PC-3 (cell line): ENCODE measurements around the gene TEKT5. TPM values are rescaled to one million over a fixed set of nuclear protein-coding genes. Genes with fewer than 3 reads are reported as not detected.

ENCODE experiments used
- ATAC-seq: fragments of 200-7000 bp; cut with Tn5 transposase; 2 replicates; pipeline ENCODE4 v1.9.1; 2020; ENCODE audit warnings: mild to moderate bottlenecking, moderate library complexity
- BruUV-seq: library from RNA; stranded (reverse); fragments of 400-500 nt; replicated peaks from 2 replicates; lab custom pipeline; 2021; lab: Mats Ljungman, UMichigan
- CTCF ChIA-PET: fragments of 300-600 bp; sonication (Branson Sonifier 250); formaldehyde crosslinking; loops from one replicate; lab custom pipeline; 2022; ENCODE audit warnings: antibody characterized with exemption; lab: Charles Lee
- POLR2A ChIA-PET: fragments of 300-600 bp; sonication (Branson Sonifier 250); formaldehyde crosslinking; loops from one replicate; lab custom pipeline; 2022; ENCODE audit warnings: antibody characterized with exemption; ENCODE audit not compliant: unreplicated experiment; lab: Charles Lee
- DNase-seq: peaks from one replicate; pipeline ENCODE4 v3.0.0-alpha.2; 2015
- H2AFZ ChIP-seq: fragments of 300-600 bp; sonication (generic); 2 replicates; pipeline ENCODE4 v1.6.0; 2016; ENCODE audit warnings: antibody characterized with exemption, low read length
- H3F3A ChIP-seq: fragments of 300-600 bp; sonication (generic); one replicate; pipeline ENCODE4 v1.6.0; 2017; ENCODE audit warnings: antibody characterized with exemption, low read length, control low read depth, mild to moderate bottlenecking; ENCODE audit not compliant: unreplicated experiment
- H3K27ac ChIP-seq: fragments of 300-600 bp; sonication (generic); 2 replicates; pipeline ENCODE4 v1.5.1; 2016; ENCODE audit warnings: mild to moderate bottlenecking, low read length
- H3K27me3 ChIP-seq: fragments of 300-600 bp; sonication (generic); 2 replicates; pipeline ENCODE4 v1.6.1; 2016; ENCODE audit warnings: low read length, mixed read lengths
- H3K36me3 ChIP-seq: fragments of 300-600 bp; sonication (generic); 2 replicates; pipeline ENCODE4 v1.6.1; 2016; ENCODE audit warnings: low read depth, mixed run types, low read length, mixed read lengths
- H3K4me1 ChIP-seq: fragments of 300-600 bp; sonication (generic); 2 replicates; pipeline ENCODE4 v1.5.1; 2016; ENCODE audit warnings: low read length; ENCODE audit not compliant: insufficient read depth
- H3K4me2 ChIP-seq: fragments of 300-600 bp; sonication (generic); 2 replicates; pipeline ENCODE4 v1.6.0; 2016; ENCODE audit warnings: low read length
- H3K4me3 ChIP-seq: fragments of 300-600 bp; sonication (generic); 2 replicates; pipeline ENCODE4 v1.5.1; 2016; ENCODE audit warnings: mild to moderate bottlenecking, low read length, mixed read lengths
- H3K79me2 ChIP-seq: fragments of 300-600 bp; sonication (generic); 2 replicates; pipeline ENCODE4 v1.6.1; 2017; ENCODE audit warnings: low read length, mixed read lengths
- H3K9ac ChIP-seq: fragments of 300-600 bp; sonication (generic); 2 replicates; pipeline ENCODE4 v1.6.0; 2016; ENCODE audit warnings: mild to moderate bottlenecking, low read length
- H3K9me2 ChIP-seq: fragments of 300-600 bp; sonication (generic); replicated peaks from 2 replicates; pipeline ENCODE4 v1.6.1; 2016; ENCODE audit warnings: mixed run types, low read length, mixed read lengths
- H3K9me3 ChIP-seq: fragments of 300-600 bp; sonication (generic); 2 replicates; pipeline ENCODE4 v1.6.1; 2016; ENCODE audit warnings: low read length, mixed read lengths
- H4K20me1 ChIP-seq: fragments of 300-600 bp; sonication (generic); 2 replicates; pipeline ENCODE4 v1.6.1; 2016; ENCODE audit warnings: low read length, mixed read lengths
- CTCF ChIP-seq: fragments of 300-600 bp; sonication (generic); conservative IDR thresholded peaks from 2 replicates; pipeline ENCODE4 v1.5.1; 2017; ENCODE audit warnings: antibody characterized with exemption, low read depth, mild to moderate bottlenecking, low read length
- EZH2 ChIP-seq: fragments of 300-600 bp; sonication (generic); IDR thresholded peaks from one replicate; pipeline ENCODE4 v1.6.1; 2017; ENCODE audit warnings: antibody characterized with exemption, mild to moderate bottlenecking, low read length; ENCODE audit not compliant: unreplicated experiment
- EZH2phosphoT487 ChIP-seq: fragments of 300-600 bp; sonication (generic); IDR thresholded peaks from 2 replicates; pipeline ENCODE4 v1.6.1; 2018; ENCODE audit warnings: mild to moderate bottlenecking, antibody characterized with exemption, low read length, borderline replicate concordance
- intact Hi-C: fragments of 100-400 bp; cut with micrococcal nuclease; formaldehyde crosslinking; loops from 2 replicates; pipeline ENCODE4 v1.9.0; 2023
- total RNA-seq: library from RNA; depleted of rRNA; stranded (reverse); fragments of >200 nt; gene quantifications from 2 replicates; pipeline ENCODE4 v1.2.3, GENCODE V29; 2014

Gene TEKT5
- total RNA-seq, 1 experiment from 2014 or later, result not detected

GRCh38 chr16:10656618-10657017, 38.1 kb downstream of the TEKT5 start:
- DNase-seq, result no peak
- Histone ChIP-seq H4K20me1 (no peaks in the 10 kb centered on the region), H3K79me2 (no peaks in the 10 kb centered on the region), H3K4me2 (no peak overlapping the region), H3F3A (no peaks in the 10 kb centered on the region), H3K9me3 (no peaks in the 10 kb centered on the region), H3K4me1 (peaks cover 9% of the 10 kb centered on the region; the same call in 1 of the 2 replicates), H3K36me3 (no peaks in the 10 kb centered on the region), H2AFZ (no peak overlapping the region), H3K4me3 (no peak overlapping the region), H3K9me2 (no peaks in the 10 kb centered on the region), H3K9ac (no peak overlapping the region), H3K27me3 (no peaks in the 10 kb centered on the region), H3K27ac (no peak overlapping the region)
- ATAC-seq, result no peak
- ChIA-PET POLR2A (no interaction called here), CTCF (no interaction called here)
- no TSS peak for BruUV-seq
- intact Hi-C loops, result no loop called here
- TF ChIP-seq EZH2phosphoT487 (no peak), CTCF (no peak), EZH2 (no peak)

GRCh38 chr16:10655415-10655977, 39.2 kb downstream of the TEKT5 start:
- POLR2A ChIA-PET, result interaction anchor here (0.7 kb wide), 1 partner anchor 886 kb away, joined by 4 read pairs; no protein-coding TSS in a partner anchor
- intact Hi-C loops, result no loop called here
- no peak for TF ChIP-seq EZH2
- TF ChIP-seq EZH2phosphoT487, result no peak
- no peak for TF ChIP-seq CTCF
- no peaks in the 10 kb centered on the region for H3K9me3 ChIP-seq
- DNase-seq (peak; percentile 16), ATAC-seq (no peak)
- H3K4me2 ChIP-seq, result no peak overlapping the region
- no peaks in the 10 kb centered on the region for H3K79me2 ChIP-seq
- H3K9ac ChIP-seq, result no peak overlapping the region
- peaks cover 9% of the 10 kb centered on the region; the same call in 1 of the 2 replicates for H3K4me1 ChIP-seq
- H3K4me3 ChIP-seq, result no peak overlapping the region
- H3K27me3 ChIP-seq, result no peaks in the 10 kb centered on the region
- H2AFZ ChIP-seq, result no peak overlapping the region
- CTCF ChIA-PET, result no interaction called here
- H3K27ac ChIP-seq, result no peak overlapping the region
- no peaks in the 10 kb centered on the region for H3F3A ChIP-seq
- H4K20me1 ChIP-seq, result no peaks in the 10 kb centered on the region
- no peaks in the 10 kb centered on the region for H3K9me2 ChIP-seq
- no TSS peak for BruUV-seq
- H3K36me3 ChIP-seq, result no peaks in the 10 kb centered on the region
